Thyroid gland (tissue), 4 donors: Measurements from ENCODE around the gene GOLGA7B. TPM values are rescaled to one million over a fixed set of nuclear protein-coding genes. Genes with fewer than 3 reads are reported as not detected.

Source experiments
- DNase-seq, 2 donors: peaks; one replicate each; pipeline ENCODE4 v3.0.0-alpha.2; 2019
- H3K27ac ChIP-seq, 3 donors: fragments of 200-600 bp; sonication (generic); 1 replicate in 2 of 3; 2 replicates in 1 of 3; pipeline ENCODE4 v1.5.1; 2016 to 2019; ENCODE audit warnings: mild to moderate bottlenecking in 1 of 3, moderate library complexity in 1 of 3
- H3K27me3 ChIP-seq: fragments of 200-600 bp; sonication (generic); one replicate; pipeline ENCODE4 v1.5.1; 2019
- H3K36me3 ChIP-seq, 2 donors: fragments of 200-600 bp; sonication (generic); one replicate each; pipeline ENCODE4 v1.5.1; 2016 to 2019
- H3K4me1 ChIP-seq, 2 donors: fragments of 200-600 bp; sonication (generic); one replicate each; pipeline ENCODE4 v1.5.1; 2017 to 2019
- H3K4me3 ChIP-seq, 3 donors: fragments of 200-600 bp; sonication (generic); replicated peaks in 1 of 3; 1 replicate in 2 of 3; 2 replicates in 1 of 3; pipeline ENCODE4 v1.5.1; 2016; ENCODE audit warnings: mild to moderate bottlenecking in 1 of 3
- H3K9me3 ChIP-seq: fragments of 200-600 bp; sonication (generic); one replicate; pipeline ENCODE4 v1.5.1; 2017
- POLR2A ChIP-seq, 2 donors: fragments of 450-650 bp; IDR thresholded peaks; one replicate each; pipeline ENCODE4 v1.6.1; 2017; ENCODE audit warnings: antibody characterized with exemption in 2 of 2, mild to moderate bottlenecking in 2 of 2, moderate library complexity in 1 of 2
- WGBS, 2 donors: methylation state at CpG; one replicate each; pipeline ENCODE4 v1.1.5; 2017; 5-methylcytosine and 5-hydroxymethylcytosine counted together
- intact Hi-C: fragments of 100-400 bp; cut with DNase I; formaldehyde crosslinking; loops from one replicate; pipeline ENCODE4 v1.15.1; 2023
- total RNA-seq, 4 donors: library from RNA; depleted of rRNA; stranded (reverse); fragments of >200 nt; gene quantifications; one replicate each; pipeline ENCODE4 v1.2.3, GENCODE V29; 2016
- TF ChIP-seq, protein P1 (sequence below), 6 experiments: fragments of 200-600 bp in 3 of 6; fragments of 450-650 bp in 3 of 6; sonication (generic) in 3 of 6; IDR thresholded peaks; one replicate each; pipeline ENCODE4 v1.5.1; 2016 to 2019; ENCODE audit warnings: antibody characterized with exemption in 6 of 6, mild to moderate bottlenecking in 2 of 6, inconsistent platforms in 1 of 6, moderate library complexity in 1 of 6

GOLGA7B gene
- total RNA-seq, 4 donors from 2014 or later, result under 0.01 to 0.81 (median 0.39) TPM

DNA sequence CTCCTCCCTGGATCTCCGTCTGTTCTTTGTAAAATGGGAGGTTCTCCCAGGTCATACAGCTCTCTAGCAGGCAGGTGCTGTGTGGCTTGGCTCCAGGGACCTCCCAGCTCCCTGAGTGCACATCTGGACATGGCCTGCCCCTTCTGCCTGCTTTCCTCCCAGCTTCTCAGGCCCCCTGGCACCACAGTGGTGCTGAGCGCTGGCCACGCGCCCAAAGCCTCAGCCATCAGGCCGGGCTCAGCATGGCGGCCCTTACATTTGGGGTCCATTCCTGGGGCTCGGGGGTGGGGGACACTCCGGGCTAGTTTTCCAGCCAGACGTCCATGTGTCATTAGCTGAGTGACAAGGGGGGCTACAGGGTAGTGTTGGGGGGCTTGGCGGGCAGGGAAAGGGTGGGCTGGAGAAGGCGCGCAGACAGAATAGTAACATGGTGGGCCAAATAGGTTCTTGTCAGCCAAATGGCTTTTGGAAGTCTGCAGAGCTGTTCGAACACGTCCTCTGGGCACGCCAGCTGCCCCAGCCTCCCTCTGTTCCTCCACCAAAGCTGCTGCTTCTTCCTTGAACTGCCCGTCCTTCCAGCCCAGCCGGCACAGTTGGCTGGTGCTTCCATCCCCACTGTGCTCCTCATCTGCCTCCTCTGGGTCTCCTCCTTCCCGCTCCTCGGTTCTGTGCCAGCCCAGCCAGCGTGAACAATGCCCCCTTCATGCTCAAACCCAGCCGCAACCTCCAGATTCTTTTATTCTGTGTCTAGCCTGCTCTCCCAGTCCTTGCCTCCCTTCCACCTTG lies 65.9 kb downstream of the GOLGA7B start:
- H3K36me3 ChIP-seq, result no peaks in the 10 kb centered on the region
- 60 to 63% methylated on average over 21 of the region's 21 CpGs for WGBS, 2 donors
- peaks cover 16 to 31% of the 10 kb centered on the region in 2 donors for H3K4me1 ChIP-seq
- no peaks in the 10 kb centered on the region for H3K9me3 ChIP-seq
- H3K27ac ChIP-seq, result peak overlapping the region in 2 of 3 donors; percentile 52 to 68
- TF ChIP-seq, protein P1, sequence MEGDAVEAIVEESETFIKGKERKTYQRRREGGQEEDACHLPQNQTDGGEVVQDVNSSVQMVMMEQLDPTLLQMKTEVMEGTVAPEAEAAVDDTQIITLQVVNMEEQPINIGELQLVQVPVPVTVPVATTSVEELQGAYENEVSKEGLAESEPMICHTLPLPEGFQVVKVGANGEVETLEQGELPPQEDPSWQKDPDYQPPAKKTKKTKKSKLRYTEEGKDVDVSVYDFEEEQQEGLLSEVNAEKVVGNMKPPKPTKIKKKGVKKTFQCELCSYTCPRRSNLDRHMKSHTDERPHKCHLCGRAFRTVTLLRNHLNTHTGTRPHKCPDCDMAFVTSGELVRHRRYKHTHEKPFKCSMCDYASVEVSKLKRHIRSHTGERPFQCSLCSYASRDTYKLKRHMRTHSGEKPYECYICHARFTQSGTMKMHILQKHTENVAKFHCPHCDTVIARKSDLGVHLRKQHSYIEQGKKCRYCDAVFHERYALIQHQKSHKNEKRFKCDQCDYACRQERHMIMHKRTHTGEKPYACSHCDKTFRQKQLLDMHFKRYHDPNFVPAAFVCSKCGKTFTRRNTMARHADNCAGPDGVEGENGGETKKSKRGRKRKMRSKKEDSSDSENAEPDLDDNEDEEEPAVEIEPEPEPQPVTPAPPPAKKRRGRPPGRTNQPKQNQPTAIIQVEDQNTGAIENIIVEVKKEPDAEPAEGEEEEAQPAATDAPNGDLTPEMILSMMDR (IDR thresholded peaks at IDR 0.05), result no peak
- no peak for TF ChIP-seq POLR2A (IDR thresholded peaks at IDR 0.05)
- intact Hi-C loops, result loop anchor here (2.0 kb wide), 1 partner anchor 125 kb away; no protein-coding TSS in a partner anchor
- H3K4me3 ChIP-seq, result no peak overlapping the region
- DNase-seq, result peak; percentile 67 to 79
- H3K27me3 ChIP-seq, result no peaks in the 10 kb centered on the region

DNA sequence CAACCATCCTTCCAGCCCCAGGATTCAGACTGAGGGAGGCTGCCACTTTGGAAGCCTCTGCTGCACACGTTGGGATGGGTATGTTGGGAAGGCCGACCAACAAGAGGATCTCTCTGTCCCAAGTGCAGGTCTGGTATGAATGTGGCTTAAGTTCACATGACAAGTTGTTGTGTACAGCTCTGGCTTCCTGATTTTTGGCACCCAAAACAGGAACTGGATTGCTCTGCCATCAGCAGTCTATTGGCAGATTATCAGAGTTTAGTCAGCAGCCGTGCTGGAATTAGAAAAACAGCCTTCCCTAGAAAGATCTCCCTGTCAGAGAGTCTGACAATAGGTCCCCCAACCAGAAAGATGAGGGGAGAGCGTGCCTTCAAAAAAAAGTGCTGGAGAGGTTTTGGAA lies 66.9 kb downstream of the GOLGA7B start:
- H3K4me3 ChIP-seq, result no peak overlapping the region
- H3K36me3 ChIP-seq, result no peaks in the 10 kb centered on the region
- TF ChIP-seq, protein P1 (IDR thresholded peaks at IDR 0.05), result no peak
- no peak for TF ChIP-seq POLR2A (IDR thresholded peaks at IDR 0.05)
- no peaks in the 10 kb centered on the region for H3K27me3 ChIP-seq
- no peaks in the 10 kb centered on the region for H3K9me3 ChIP-seq
- H3K4me1 ChIP-seq, result peaks cover 22 to 35% of the 10 kb centered on the region in 2 donors
- H3K27ac ChIP-seq, result peak overlapping the region; percentile 42 to 68 (median 52)
- intact Hi-C loops, result no loop called here
- peak; percentile 69 for DNase-seq
- WGBS, 2 donors, result 16 to 20% methylated on average over 4 of the region's 4 CpGs

DNA sequence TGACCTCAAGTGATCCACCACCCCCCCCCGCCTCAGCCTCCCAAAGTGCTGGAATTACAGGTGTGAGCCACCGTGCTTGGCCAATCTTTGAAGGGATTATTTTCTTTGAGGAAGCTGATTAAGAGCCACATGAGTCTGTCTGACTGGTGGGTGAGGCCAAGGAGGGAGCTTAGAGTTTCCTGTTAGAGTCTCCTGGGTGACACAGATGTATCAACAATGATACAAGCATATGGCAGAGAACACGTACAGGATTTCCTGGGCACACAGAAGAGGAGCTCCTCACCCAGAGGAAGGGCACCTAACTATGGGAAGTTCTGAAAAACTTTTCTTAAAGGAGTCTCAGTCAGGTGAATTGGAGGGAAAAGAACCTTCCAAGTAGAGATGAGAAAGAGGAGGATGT lies 69.4 kb downstream of the GOLGA7B start:
- peaks cover 32 to 47% of the 10 kb centered on the region in 2 donors for H3K4me1 ChIP-seq
- no peaks in the 10 kb centered on the region for H3K36me3 ChIP-seq
- 71 to 87% methylated on average over 3 of the region's 3 CpGs for WGBS, 2 donors
- DNase-seq, result no peak
- TF ChIP-seq, protein P1 (IDR thresholded peaks at IDR 0.05), result no peak
- no peak for TF ChIP-seq POLR2A (IDR thresholded peaks at IDR 0.05)
- H3K4me3 ChIP-seq, result no peak overlapping the region
- H3K9me3 ChIP-seq, result no peaks in the 10 kb centered on the region
- intact Hi-C loops, result no loop called here
- H3K27ac ChIP-seq, result no peak overlapping the region
- no peaks in the 10 kb centered on the region for H3K27me3 ChIP-seq

DNA sequence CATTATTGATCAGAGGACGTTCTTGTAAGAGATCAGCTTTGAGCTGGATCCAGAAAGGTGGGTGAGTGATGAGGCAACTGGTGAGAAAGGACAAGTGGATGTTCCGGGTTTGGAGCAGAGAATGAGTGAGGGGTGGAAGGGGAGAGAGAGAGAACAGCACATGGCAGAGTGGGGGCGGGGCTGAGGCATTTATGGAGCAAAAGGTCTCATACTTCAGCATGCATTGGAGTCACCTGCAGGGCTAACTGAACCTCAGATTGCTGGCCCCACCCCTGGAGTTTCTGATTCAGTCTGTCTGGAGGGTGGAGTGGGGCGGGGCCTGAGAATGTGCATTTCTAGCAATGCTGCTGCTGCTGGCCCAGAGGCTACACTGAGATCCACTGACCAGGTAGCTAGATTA lies 71.2 kb downstream of the GOLGA7B start:
- H3K4me1 ChIP-seq, result peaks cover 28 to 32% of the 10 kb centered on the region in 2 donors
- no peak for DNase-seq
- no peaks in the 10 kb centered on the region for H3K9me3 ChIP-seq
- no peak overlapping the region for H3K4me3 ChIP-seq
- intact Hi-C loops, result no loop called here
- WGBS, 2 donors, result 55 to 72% methylated on average over 4 of the region's 4 CpGs
- H3K27ac ChIP-seq, result peak overlapping the region in 1 of 3 donors; percentile 53
- H3K27me3 ChIP-seq, result no peaks in the 10 kb centered on the region
- H3K36me3 ChIP-seq, result no peaks in the 10 kb centered on the region
- TF ChIP-seq POLR2A (IDR thresholded peaks at IDR 0.05), result no peak
- TF ChIP-seq, protein P1 (IDR thresholded peaks at IDR 0.05), result no peak

Other genes with a start within 250 kb of the GOLGA7B start
- gene MORN4, start 216.3 kb upstream of the GOLGA7B start, total RNA-seq, result 10 to 100 TPM in 2 of 4 donors, 1 to 10 TPM in 2; 4.6 to 18.9 (median 9.7) TPM
- 10 to 100 TPM; 19.9 to 31.3 (median 24.1) TPM for gene PI4K2A, start 209.2 kb upstream of the GOLGA7B start, total RNA-seq
- gene AVPI1, start 162.6 kb upstream of the GOLGA7B start, total RNA-seq, result 10 to 100 TPM in 2 of 4 donors, 1 to 10 TPM in 2; 6.7 to 17.8 (median 11.2) TPM
- gene MARVELD1, start 136.1 kb upstream of the GOLGA7B start, total RNA-seq, result 10 to 100 TPM in 2 of 4 donors, 1 to 10 TPM in 2; 6.0 to 46.6 (median 10.5) TPM
- 10 to 100 TPM; 18.4 to 43.5 (median 24.8) TPM for gene ZFYVE27, start 112.7 kb upstream of the GOLGA7B start, total RNA-seq
- under 1 TPM in 2 of 4 donors, not detected in 2; 0.22 to 0.40 TPM for gene SFRP5, start 77.8 kb upstream of the GOLGA7B start, total RNA-seq
- 1 to 10 TPM; 2.6 to 7.3 (median 3.7) TPM for gene CRTAC1, start 180.8 kb downstream of the GOLGA7B start, total RNA-seq